HepG2 (cell line): ENCODE data around the gene NUDT16. TPM values are rescaled to one million over a fixed set of nuclear protein-coding genes. Genes with fewer than 3 reads are reported as not detected.

Experiments used
- ATAC-seq: fragments of 200-7000 bp; cut with Tn5 transposase; 3 replicates; pipeline ENCODE4 v1.9.1; 2020; ENCODE audit warnings: mild to moderate bottlenecking, moderate library complexity
- BruUV-seq: library from RNA; stranded (reverse); fragments of 400-500 nt; replicated peaks from 2 replicates; lab custom pipeline; 2021; lab: Mats Ljungman, UMichigan
- CTCF ChIA-PET: fragments of 300-600 bp; formaldehyde crosslinking; extraction: SDS; loops from one replicate; lab custom pipeline; 2021; ENCODE audit warnings: low total read pairs, inconsistent platforms, low intra/inter-chr PET ratio; lab: Yijun Ruan, JAX
- POLR2A ChIA-PET: fragments of 350-600 bp; sonication (Branson Sonifier 250); formaldehyde crosslinking; loops from one replicate; lab custom pipeline; 2020; ENCODE audit warnings: antibody characterized with exemption, inconsistent platforms; lab: Yijun Ruan, JAX
- DNase-seq: peaks from one replicate; pipeline ENCODE4 v3.0.0-alpha.2; 2015; ENCODE audit warnings: low spot score
- FAIRE-seq: peaks from 3 replicates; lab custom pipeline; 2011; peaks lifted over from hg19 to GRCh38; lab: Jason Lieb, UNC
- H2AFZ ChIP-seq: one replicate; pipeline ENCODE4 v1.6.1; 2011; ENCODE audit warnings: low read length, inconsistent platforms
- H3K27ac ChIP-seq: fragments of 300-600 bp; 3 replicates; pipeline ENCODE4 v1.8.0; 2011; ENCODE audit warnings: mixed run types, mild to moderate bottlenecking, mixed read lengths, low read length, inconsistent platforms; ENCODE audit not compliant: insufficient read depth; ENCODE audit errors: extremely low read length
- H3K27me3 ChIP-seq, 2 experiments: fragments of 200-600 bp in 1 of 2; 2 replicates in 1 of 2; 3 replicates in 1 of 2; pipeline versions ENCODE4 v1.6.0 to v1.8.0; 2011; ENCODE audit warnings: low read length in 2 of 2, mild to moderate bottlenecking in 2 of 2, moderate library complexity in 2 of 2, inconsistent platforms in 1 of 2; ENCODE audit not compliant: insufficient read depth in 2 of 2, control insufficient read depth in 1 of 2
- H3K36me3 ChIP-seq, 2 experiments: fragments of 200-600 bp in 1 of 2; replicated peaks in 1 of 2; 2 replicates in 1 of 2; 3 replicates in 1 of 2; pipeline versions ENCODE4 v1.5.1 to v1.8.0; 2011; ENCODE audit warnings: low read length in 2 of 2, inconsistent platforms in 1 of 2; ENCODE audit not compliant: insufficient read depth in 2 of 2, control insufficient read depth in 1 of 2
- H3K4me1 ChIP-seq: 2 replicates; pipeline ENCODE4 v1.5.1; 2012; ENCODE audit warnings: low read length, inconsistent platforms; ENCODE audit not compliant: insufficient read depth
- H3K4me2 ChIP-seq: 2 replicates; pipeline ENCODE4 v1.6.0; 2011; ENCODE audit warnings: low read depth, low read length, inconsistent platforms
- H3K4me3 ChIP-seq, 3 experiments: fragments of 200-600 bp in 1 of 3; sonication (generic), shearing (Covaris generic) in 1 of 3; replicated peaks in 1 of 3; 2 replicates each; pipeline ENCODE4 v1.5.1; 2011 to 2016; ENCODE audit warnings: low read length in 3 of 3, inconsistent platforms in 2 of 3, low read depth in 2 of 3, mild to moderate bottlenecking in 2 of 3, control low read depth in 1 of 3, mixed read lengths in 1 of 3; ENCODE audit not compliant: insufficient read depth in 1 of 3
- H3K79me2 ChIP-seq: one replicate; pipeline ENCODE4 v1.6.1; 2011; ENCODE audit warnings: low read length, inconsistent platforms; ENCODE audit not compliant: insufficient read depth
- H3K9ac ChIP-seq: 2 replicates; pipeline ENCODE4 v1.6.0; 2011; ENCODE audit warnings: mild to moderate bottlenecking, low read depth, low read length, inconsistent platforms; ENCODE audit not compliant: insufficient read depth
- H3K9me3 ChIP-seq: 2 replicates; pipeline ENCODE4 v1.5.1; 2012; ENCODE audit warnings: mild to moderate bottlenecking, low read length
- H4K20me1 ChIP-seq: 2 replicates; pipeline ENCODE4 v1.6.0; 2011; ENCODE audit warnings: inconsistent platforms, mild to moderate bottlenecking, low read length, moderate library complexity; ENCODE audit not compliant: insufficient read depth
- BORCS8-MEF2B ChIP-seq: sonication (generic); formaldehyde crosslinking; IDR thresholded peaks from 2 replicates; pipeline ENCODE4 v1.8.0; 2022; ENCODE audit warnings: mild to moderate bottlenecking, missing genetic modification reagents
- ESRRA ChIP-seq: sonication (generic); formaldehyde crosslinking; IDR thresholded peaks from 2 replicates; pipeline ENCODE4 v1.5.1; 2020; ENCODE audit warnings: mild to moderate bottlenecking, low read depth, missing genetic modification reagents
- FOSL2 ChIP-seq: sonication (generic); formaldehyde crosslinking; IDR thresholded peaks from 2 replicates; pipeline ENCODE4 v1.4.0; 2020; ENCODE audit warnings: missing genetic modification reagents
- FOXC1 ChIP-seq: sonication (generic); formaldehyde crosslinking; IDR thresholded peaks from 2 replicates; pipeline ENCODE4 v1.8.0; 2022; ENCODE audit warnings: mild to moderate bottlenecking, missing genetic modification reagents, borderline replicate concordance
- JUN ChIP-seq: sonication (generic); formaldehyde crosslinking; IDR thresholded peaks from 2 replicates; pipeline ENCODE4 v1.4.0; 2020; ENCODE audit warnings: mild to moderate bottlenecking, missing genetic modification reagents
- KLF12 ChIP-seq: sonication (generic); formaldehyde crosslinking; IDR thresholded peaks from 2 replicates; pipeline ENCODE4 v1.4.0; 2020; ENCODE audit warnings: missing genetic modification reagents, borderline replicate concordance
- NFIC ChIP-seq: IDR thresholded peaks from 2 replicates; pipeline ENCODE4 v1.6.1; 2012; ENCODE audit warnings: mild to moderate bottlenecking, low read length, inconsistent platforms
- ZNF431 ChIP-seq: sonication (generic); formaldehyde crosslinking; IDR thresholded peaks from 2 replicates; pipeline ENCODE4 v1.9.0; 2022; ENCODE audit warnings: missing genetic modification reagents, low read depth, mild to moderate bottlenecking, borderline replicate concordance
- ZNF547 ChIP-seq: sonication (generic); formaldehyde crosslinking; IDR thresholded peaks from 2 replicates; pipeline ENCODE4 v1.5.1; 2020; ENCODE audit warnings: mild to moderate bottlenecking, missing genetic modification reagents
- ZSCAN30 ChIP-seq: sonication (generic); formaldehyde crosslinking; IDR thresholded peaks from 2 replicates; pipeline ENCODE4 v1.5.0; 2020; ENCODE audit warnings: mild to moderate bottlenecking, missing genetic modification reagents
- ZZZ3 ChIP-seq: sonication (generic); formaldehyde crosslinking; IDR thresholded peaks from 2 replicates; pipeline ENCODE4 v1.4.0; 2020; ENCODE audit warnings: missing genetic modification reagents, mild to moderate bottlenecking, borderline replicate concordance
- WGBS: methylation state at CpG from one replicate; pipeline ENCODE4 v1.1.6; 2017; ENCODE audit warnings: low lambda C conversion rate; 5-methylcytosine and 5-hydroxymethylcytosine counted together
- in situ Hi-C: cut with HindIII; loops from 2 replicates; pipeline ENCODE4 v1.10.0; 2017; ENCODE audit warnings: low pct_unique_long_range_greater_than_20kb; ENCODE audit not compliant: extremely low pct_ligation_motif_present
- intact Hi-C: fragments of 100-400 bp; cut with micrococcal nuclease; formaldehyde crosslinking; loops from one replicate; pipeline ENCODE4 v1.10.0; 2022; ENCODE audit not compliant: unreplicated experiment
- polyA plus RNA-seq, 8 experiments: library from polyadenylated mRNA; depleted of rRNA in 3 of 8; stranded (reverse) in 7 of 8; unstranded in 1 of 8; fragments of >200 nt; fragmentation: Illumina TruSeq in 4 of 8; extraction: Trizol in 4 of 8; gene quantifications; 2 replicates each; pipeline versions ENCODE4 v1.2.1 to v1.2.3, GENCODE V29; 2011 to 2016; ENCODE audit warnings: low read depth in 4 of 8, missing spikeins in 1 of 8, mixed read lengths in 1 of 8; ENCODE audit not compliant: insufficient read depth in 1 of 8
- total RNA-seq, 5 experiments: library from RNA; depleted of rRNA; stranded (reverse); fragments of >200 nt; fragmentation: Illumina TruSeq; extraction: Trizol; gene quantifications; 2 replicates each; pipeline ENCODE4 v1.2.3, GENCODE V29; 2016; ENCODE audit warnings: low read depth in 1 of 5
- TF ChIP-seq, protein P1 (sequence below): sonication (generic); formaldehyde crosslinking; conservative IDR thresholded peaks from 2 replicates; pipeline ENCODE4 v1.5.0; 2020; ENCODE audit warnings: missing genetic modification reagents
- TF ChIP-seq, protein P2 (sequence below): sonication (generic); formaldehyde crosslinking; IDR thresholded peaks from 2 replicates; pipeline ENCODE4 v1.4.0; 2020; ENCODE audit warnings: missing genetic modification reagents, low read depth, mild to moderate bottlenecking, borderline replicate concordance
- TF ChIP-seq, protein P3 (sequence below): sonication (generic); formaldehyde crosslinking; IDR thresholded peaks from 2 replicates; pipeline ENCODE4 v1.4.0; 2020; ENCODE audit warnings: missing genetic modification reagents
- TF ChIP-seq, protein P4 (sequence below): IDR thresholded peaks from 2 replicates; pipeline ENCODE4 v1.6.1; 2016; ENCODE audit warnings: missing genetic modification reagents, missing compliant biosample characterization
- TF ChIP-seq, protein P5 (sequence below): conservative IDR thresholded peaks from 2 replicates; pipeline ENCODE4 v1.6.1; 2018; ENCODE audit warnings: missing genetic modification reagents
- TF ChIP-seq, protein P6 (sequence below): sonication (generic); formaldehyde crosslinking; IDR thresholded peaks from 2 replicates; pipeline ENCODE4 v1.4.0; 2020; ENCODE audit warnings: missing genetic modification reagents, borderline replicate concordance

NUDT16 gene
- total and polyA plus RNA-seq, 2 of the 13 experiments (the other 11 are each of a cell fraction or from before 2014, with no cell fraction given) = 5.4 to 14.8 TPM

DNA sequence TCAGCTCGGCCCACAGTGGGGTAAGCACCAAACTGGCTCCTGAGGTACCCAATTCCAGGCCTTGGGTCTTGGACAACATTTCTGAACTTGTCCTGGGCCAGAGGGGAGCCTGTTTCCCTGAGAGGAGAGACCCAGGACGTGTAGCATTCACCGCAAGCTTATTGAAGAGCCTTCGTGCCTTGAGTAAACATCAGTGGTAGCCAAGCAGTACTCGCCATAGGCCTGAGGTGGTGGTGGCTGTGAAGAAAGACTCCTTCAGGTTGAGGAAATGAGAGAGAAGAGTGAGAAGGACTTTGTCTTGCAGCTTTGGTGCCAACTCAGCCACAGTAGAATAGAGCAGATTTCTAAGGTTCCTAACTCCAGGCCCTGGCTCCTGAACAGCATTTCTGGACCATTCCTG lies 50.2 kb downstream of the NUDT16 start:
- no peaks in the 10 kb centered on the region for H3K4me1 ChIP-seq
- no peak overlapping the region for H2AFZ ChIP-seq
- FAIRE-seq = no peak
- no peak for DNase-seq
- POLR2A ChIA-PET = no interaction called here
- WGBS = 34% methylated on average over 5 of the region's 5 CpGs
- H3K9me3 ChIP-seq = no peaks in the 10 kb centered on the region
- H4K20me1 ChIP-seq = no peaks in the 10 kb centered on the region
- CTCF ChIA-PET = no interaction called here
- no peak overlapping the region for H3K9ac ChIP-seq
- H3K79me2 ChIP-seq = no peaks in the 10 kb centered on the region
- in situ Hi-C loops (no loop called here), intact Hi-C loops (no loop called here)
- no peak overlapping the region for H3K4me3 ChIP-seq
- no peaks in the 10 kb centered on the region for H3K36me3 ChIP-seq
- 0 out of 5 replicates have a peak, but pooled peaks cover 0 to 1% of the 10 kb centered on the region in 2 experiments for H3K27me3 ChIP-seq
- no peak overlapping the region for H3K4me2 ChIP-seq
- no TSS peak for BruUV-seq
- H3K27ac ChIP-seq = no peak overlapping the region
- ATAC-seq = no peak
- TF ChIP-seq, protein P1, sequence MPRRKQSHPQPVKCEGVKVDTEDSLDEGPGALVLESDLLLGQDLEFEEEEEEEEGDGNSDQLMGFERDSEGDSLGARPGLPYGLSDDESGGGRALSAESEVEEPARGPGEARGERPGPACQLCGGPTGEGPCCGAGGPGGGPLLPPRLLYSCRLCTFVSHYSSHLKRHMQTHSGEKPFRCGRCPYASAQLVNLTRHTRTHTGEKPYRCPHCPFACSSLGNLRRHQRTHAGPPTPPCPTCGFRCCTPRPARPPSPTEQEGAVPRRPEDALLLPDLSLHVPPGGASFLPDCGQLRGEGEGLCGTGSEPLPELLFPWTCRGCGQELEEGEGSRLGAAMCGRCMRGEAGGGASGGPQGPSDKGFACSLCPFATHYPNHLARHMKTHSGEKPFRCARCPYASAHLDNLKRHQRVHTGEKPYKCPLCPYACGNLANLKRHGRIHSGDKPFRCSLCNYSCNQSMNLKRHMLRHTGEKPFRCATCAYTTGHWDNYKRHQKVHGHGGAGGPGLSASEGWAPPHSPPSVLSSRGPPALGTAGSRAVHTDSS = no peak
- TF ChIP-seq NFIC = no peak
- TF ChIP-seq, protein P2, sequence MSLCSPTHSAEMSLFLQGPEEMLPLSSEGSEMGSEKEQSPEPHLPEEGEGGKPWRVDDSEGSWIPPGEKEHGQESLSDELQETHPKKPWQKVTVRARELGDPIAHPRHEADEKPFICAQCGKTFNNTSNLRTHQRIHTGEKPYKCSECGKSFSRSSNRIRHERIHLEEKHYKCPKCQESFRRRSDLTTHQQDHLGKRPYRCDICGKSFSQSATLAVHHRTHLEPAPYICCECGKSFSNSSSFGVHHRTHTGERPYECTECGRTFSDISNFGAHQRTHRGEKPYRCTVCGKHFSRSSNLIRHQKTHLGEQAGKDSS (CRISPR knock-in tag) = no peak
- TF ChIP-seq, protein P3, sequence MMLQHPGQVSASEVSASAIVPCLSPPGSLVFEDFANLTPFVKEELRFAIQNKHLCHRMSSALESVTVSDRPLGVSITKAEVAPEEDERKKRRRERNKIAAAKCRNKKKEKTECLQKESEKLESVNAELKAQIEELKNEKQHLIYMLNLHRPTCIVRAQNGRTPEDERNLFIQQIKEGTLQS = no peak
- no peak for TF ChIP-seq ZZZ3 (CRISPR knock-in tag)
- TF ChIP-seq, protein P4, sequence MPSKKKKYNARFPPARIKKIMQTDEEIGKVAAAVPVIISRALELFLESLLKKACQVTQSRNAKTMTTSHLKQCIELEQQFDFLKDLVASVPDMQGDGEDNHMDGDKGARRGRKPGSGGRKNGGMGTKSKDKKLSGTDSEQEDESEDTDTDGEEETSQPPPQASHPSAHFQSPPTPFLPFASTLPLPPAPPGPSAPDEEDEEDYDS = no peak
- TF ChIP-seq ESRRA (CRISPR knock-in tag) = no peak
- TF ChIP-seq, protein P5, sequence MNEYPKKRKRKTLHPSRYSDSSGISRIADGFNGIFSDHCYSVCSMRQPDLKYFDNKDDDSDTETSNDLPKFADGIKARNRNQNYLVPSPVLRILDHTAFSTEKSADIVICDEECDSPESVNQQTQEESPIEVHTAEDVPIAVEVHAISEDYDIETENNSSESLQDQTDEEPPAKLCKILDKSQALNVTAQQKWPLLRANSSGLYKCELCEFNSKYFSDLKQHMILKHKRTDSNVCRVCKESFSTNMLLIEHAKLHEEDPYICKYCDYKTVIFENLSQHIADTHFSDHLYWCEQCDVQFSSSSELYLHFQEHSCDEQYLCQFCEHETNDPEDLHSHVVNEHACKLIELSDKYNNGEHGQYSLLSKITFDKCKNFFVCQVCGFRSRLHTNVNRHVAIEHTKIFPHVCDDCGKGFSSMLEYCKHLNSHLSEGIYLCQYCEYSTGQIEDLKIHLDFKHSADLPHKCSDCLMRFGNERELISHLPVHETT (CRISPR knock-in tag) = no peak
- TF ChIP-seq JUN = no peak
- no peak for TF ChIP-seq ZNF547 (CRISPR knock-in tag)
- no peak for TF ChIP-seq ZNF431 (CRISPR knock-in tag)
- TF ChIP-seq BORCS8-MEF2B (CRISPR knock-in tag) = no peak
- TF ChIP-seq FOSL2 (CRISPR knock-in tag) = no peak
- TF ChIP-seq FOXC1 (CRISPR knock-in tag) = no peak
- TF ChIP-seq, protein P6, sequence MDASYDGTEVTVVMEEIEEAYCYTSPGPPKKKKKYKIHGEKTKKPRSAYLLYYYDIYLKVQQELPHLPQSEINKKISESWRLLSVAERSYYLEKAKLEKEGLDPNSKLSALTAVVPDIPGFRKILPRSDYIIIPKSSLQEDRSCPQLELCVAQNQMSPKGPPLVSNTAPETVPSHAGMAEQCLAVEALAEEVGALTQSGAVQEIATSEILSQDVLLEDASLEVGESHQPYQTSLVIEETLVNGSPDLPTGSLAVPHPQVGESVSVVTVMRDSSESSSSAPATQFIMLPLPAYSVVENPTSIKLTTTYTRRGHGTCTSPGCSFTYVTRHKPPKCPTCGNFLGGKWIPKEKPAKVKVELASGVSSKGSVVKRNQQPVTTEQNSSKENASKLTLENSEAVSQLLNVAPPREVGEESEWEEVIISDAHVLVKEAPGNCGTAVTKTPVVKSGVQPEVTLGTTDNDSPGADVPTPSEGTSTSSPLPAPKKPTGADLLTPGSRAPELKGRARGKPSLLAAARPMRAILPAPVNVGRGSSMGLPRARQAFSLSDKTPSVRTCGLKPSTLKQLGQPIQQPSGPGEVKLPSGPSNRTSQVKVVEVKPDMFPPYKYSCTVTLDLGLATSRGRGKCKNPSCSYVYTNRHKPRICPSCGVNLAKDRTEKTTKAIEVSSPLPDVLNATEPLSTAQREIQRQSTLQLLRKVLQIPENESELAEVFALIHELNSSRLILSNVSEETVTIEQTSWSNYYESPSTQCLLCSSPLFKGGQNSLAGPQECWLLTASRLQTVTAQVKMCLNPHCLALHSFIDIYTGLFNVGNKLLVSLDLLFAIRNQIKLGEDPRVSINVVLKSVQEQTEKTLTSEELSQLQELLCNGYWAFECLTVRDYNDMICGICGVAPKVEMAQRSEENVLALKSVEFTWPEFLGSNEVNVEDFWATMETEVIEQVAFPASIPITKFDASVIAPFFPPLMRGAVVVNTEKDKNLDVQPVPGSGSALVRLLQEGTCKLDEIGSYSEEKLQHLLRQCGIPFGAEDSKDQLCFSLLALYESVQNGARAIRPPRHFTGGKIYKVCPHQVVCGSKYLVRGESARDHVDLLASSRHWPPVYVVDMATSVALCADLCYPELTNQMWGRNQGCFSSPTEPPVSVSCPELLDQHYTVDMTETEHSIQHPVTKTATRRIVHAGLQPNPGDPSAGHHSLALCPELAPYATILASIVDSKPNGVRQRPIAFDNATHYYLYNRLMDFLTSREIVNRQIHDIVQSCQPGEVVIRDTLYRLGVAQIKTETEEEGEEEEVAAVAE (CRISPR knock-in tag) = no peak
- no peak for TF ChIP-seq KLF12 (CRISPR knock-in tag)
- TF ChIP-seq ZSCAN30 (CRISPR knock-in tag) = no peak
